Stimulated activated CD8-positive, alpha-beta memory T cell treated with anti-CD3 and anti-CD28 coated beads, Interleukin-12 subunit alpha, Interleukin-12 subunit beta, amount 100 ng/mL, for 24 hours (primary cell): ENCODE data around the gene ENTREP3.

Source experiments
- DNase-seq: peaks from one replicate; pipeline ENCODE4 v3.0.0-alpha.2; 2020; ENCODE audit errors: extremely low read depth

Gene ENTREP3

GRCh38 chr1:155278689-155279160 is 23.4 kb upstream of the ENTREP3 start:
- DNase-seq: no peak

GRCh38 chr1:155277902-155278688 is 22.8 kb upstream of the ENTREP3 start:
- DNase-seq: peak; percentile 36

- DNase-seq: peak; percentile 88
Measured at GRCh38 chr1:155277070-155277901, 22.0 kb upstream of the ENTREP3 start, which contains the start of gene HCN3. HCN3 (plus strand) TSS chr1:155277463; CDS start chr1:155277591, 128 bp downstream.

- peak; percentile 97 for DNase-seq
Measured at GRCh38 chr1:155273343-155274245, 18.3 kb upstream of the ENTREP3 start, which contains the start of gene CLK2. CLK2 (minus strand) TSS chr1:155273504; CDS start chr1:155270977, 2,527 bp downstream.

DNA sequence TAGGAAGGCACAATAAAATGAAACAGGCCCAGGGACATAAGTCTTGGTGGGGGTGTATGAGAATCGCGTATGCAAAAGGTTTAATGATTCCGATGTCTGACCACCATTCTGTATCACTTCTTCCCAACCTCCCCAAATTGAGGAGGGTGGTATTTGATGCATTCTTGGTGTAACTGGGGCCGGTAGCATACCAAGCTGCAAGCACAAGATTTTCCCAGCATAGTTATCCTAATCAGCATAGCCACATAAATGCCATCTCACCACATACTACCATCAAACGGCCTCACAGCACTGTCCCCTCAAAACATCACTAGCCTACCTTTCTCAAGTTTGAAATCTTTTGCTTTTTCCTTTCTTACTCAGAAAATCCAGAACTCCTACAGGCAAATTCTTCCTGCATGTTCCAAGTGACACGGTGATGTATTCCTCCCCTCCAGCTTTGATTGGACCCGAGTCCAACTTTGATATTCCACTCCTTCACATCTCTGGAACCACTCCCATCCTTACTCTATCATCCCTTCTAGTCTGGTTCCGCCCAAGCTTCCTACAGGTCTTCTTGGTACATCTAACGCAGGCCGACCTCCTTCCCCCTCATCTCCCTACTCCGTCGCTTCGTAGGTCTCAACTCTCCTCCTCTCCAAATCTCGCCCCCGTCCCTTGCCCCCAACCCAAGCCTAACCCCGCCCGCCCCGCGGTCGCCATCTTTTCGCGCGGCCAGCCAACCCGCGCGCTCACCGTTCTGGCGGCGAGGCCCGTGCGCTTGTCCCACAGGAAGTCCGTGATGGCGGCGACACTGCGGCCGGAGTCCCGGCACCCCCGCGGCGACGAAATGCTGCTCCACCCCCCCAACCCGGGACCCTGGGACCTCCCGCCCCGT is 17.4 kb upstream of the ENTREP3 start:
- no peak for DNase-seq

DNA sequence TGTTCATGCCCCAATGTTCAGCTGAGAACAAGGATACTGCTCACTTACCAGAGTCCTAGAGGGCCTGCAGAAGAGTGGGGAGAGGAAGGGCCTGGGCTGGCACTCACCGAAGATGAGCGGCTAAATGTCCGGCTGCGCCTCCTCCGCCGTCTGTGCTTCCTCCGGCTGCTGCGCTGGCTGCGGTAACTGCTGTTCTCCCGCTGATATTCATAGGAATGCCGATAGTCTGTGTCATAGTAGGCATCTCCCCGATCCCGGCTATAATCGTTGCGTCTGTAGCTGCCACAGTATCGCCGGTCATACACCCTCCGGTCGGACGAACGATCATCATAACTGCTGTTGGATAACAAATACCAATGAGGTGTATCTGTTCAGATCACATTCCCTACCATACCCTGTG is 14.1 kb upstream of the ENTREP3 start:
- DNase-seq: no peak

GRCh38 chr1:155268630-155269029 is 13.3 kb upstream of the ENTREP3 start:
- no peak for DNase-seq

DNA sequence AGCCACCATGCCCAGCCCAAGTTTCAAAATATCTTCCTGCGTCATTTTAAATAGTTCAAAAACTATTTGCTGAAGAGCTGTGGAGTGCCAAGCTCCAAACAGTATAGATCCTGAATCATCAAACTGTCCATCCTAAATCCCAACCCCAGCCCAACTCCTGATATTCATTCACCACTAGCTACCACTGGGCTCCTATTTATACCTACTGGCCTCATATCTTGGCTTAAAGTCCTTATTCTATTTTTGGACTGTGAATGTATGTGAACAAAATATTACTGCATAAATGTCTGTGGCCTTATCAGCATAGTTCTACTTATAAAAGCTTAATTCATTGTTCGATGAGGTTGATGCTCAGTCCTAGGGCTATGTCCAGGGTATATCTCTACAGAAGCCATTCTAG is 12.1 kb upstream of the ENTREP3 start:
- DNase-seq: no peak

- DNase-seq: no peak
Measured at GRCh38 chr1:155266553-155266952, 11.3 kb upstream of the ENTREP3 start.

DNA sequence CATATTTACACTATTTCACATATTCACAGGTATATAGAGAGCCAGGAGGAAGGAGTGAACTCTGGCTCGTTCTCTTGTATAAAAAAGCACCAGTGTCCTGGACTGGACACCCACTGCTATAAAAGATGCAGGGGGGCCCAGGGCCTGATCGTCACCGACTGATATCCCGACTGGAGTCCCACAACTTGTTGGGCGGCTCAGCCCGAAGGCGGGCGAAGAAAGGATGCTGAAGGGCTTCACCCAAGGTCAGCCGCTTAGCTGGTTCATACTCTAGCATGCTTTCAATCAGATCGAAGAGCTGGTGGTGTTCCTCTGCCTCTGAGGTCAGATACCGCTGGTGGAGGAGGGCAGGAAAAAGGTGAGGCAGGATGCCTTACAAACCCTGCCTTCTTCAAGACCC is 7.8 kb upstream of the ENTREP3 start:
- no peak for DNase-seq

GRCh38 chr1:155261852-155262673 is 6.8 kb upstream of the ENTREP3 start, which contains the start of gene SCAMP3:
SCAMP3 (minus strand) TSS chr1:155262360; CDS start chr1:155262151, 209 bp downstream.
- DNase-seq: peak; percentile 76

- no peak for DNase-seq
Measured at GRCh38 chr1:155261493-155261851, 6.2 kb upstream of the ENTREP3 start.

- no peak for DNase-seq
Measured at GRCh38 chr1:155260276-155260675, 5.0 kb upstream of the ENTREP3 start.

- no peak for DNase-seq
Measured at GRCh38 chr1:155256058-155256852, 972 bp upstream of the ENTREP3 start.

DNA sequence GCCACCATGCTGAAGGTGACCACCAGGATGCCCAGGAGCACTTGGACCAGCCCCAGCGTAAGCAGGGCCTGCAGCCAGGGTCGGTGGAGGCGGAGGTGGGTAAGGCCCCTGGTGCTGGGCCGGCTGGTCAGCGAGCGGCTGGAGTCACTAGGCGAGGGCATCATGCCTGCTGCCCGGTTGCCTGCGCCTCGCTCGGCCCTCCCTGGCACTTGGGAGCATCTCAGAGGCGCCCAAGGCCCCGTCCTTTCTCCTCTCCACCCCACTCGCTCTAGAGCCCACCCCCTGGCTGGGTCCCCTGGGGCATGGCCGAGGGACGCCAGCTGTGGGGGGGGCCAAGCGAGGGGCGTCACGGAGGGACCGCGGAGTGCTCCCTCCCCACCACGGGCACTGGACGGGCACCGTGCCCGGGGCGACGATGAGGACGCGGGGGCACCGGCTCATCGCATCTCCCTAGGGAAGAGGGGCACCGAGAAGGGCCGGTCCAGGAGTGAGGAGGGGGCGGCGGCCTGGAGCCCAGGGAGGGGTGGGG is 505 bp downstream of the ENTREP3 start:
- no peak for DNase-seq

- no peak for DNase-seq
Measured at GRCh38 chr1:155254228-155254713, 1.0 kb downstream of the ENTREP3 start.

- no peak for DNase-seq
Measured at GRCh38 chr1:155253797-155254196, 1.5 kb downstream of the ENTREP3 start.

- no peak for DNase-seq
Measured at GRCh38 chr1:155253208-155253607, 2.1 kb downstream of the ENTREP3 start.
